ENCODE results near the gene EPHA5.

The EPHA5 gene

GRCh38 chr4:65521666-65522065, 148.6 kb downstream of the EPHA5 start:
- H3K9me3 Mint-ChIP-seq = peaks cover 6% of the 10 kb centered on the region
- H3K27ac Mint-ChIP-seq (ENCODE audit: low read depth) = no peak overlapping the region
- ATAC-seq (replicated peaks; ENCODE audit: extremely low read depth, poor library complexity, severe bottlenecking) (no peak), DNase-seq (ENCODE audit: low spot score in 2 of 2) (no peak)
- no peaks in the 10 kb centered on the region for H3K27me3 Mint-ChIP-seq
- H3K36me3 Mint-ChIP-seq (ENCODE audit: insufficient read depth) = no peaks in the 10 kb centered on the region
- H3K4me1 Mint-ChIP-seq = no peaks in the 10 kb centered on the region
- no peak overlapping the region for H3K4me3 Mint-ChIP-seq

GRCh38 chr4:65515646-65516045, 154.6 kb downstream of the EPHA5 start:
- Mint-ChIP-seq H3K9me3 (peaks cover 19% of the 10 kb centered on the region), H3K4me1 (no peaks in the 10 kb centered on the region), H3K27me3 (no peaks in the 10 kb centered on the region), H3K4me3 (no peak overlapping the region), H3K27ac (ENCODE audit: low read depth) (no peak overlapping the region), H3K36me3 (ENCODE audit: insufficient read depth) (no peaks in the 10 kb centered on the region)
- ATAC-seq (replicated peaks; ENCODE audit: extremely low read depth, poor library complexity, severe bottlenecking) = no peak
- DNase-seq (ENCODE audit: low spot score in 2 of 2) = no peak

GRCh38 chr4:65510976-65511375, 159.3 kb downstream of the EPHA5 start:
- Mint-ChIP-seq H3K4me3 (no peak overlapping the region), H3K27me3 (no peaks in the 10 kb centered on the region), H3K27ac (ENCODE audit: low read depth) (no peak overlapping the region), H3K36me3 (ENCODE audit: insufficient read depth) (no peaks in the 10 kb centered on the region), H3K9me3 (peaks cover 14% of the 10 kb centered on the region), H3K4me1 (no peaks in the 10 kb centered on the region)
- ATAC-seq (replicated peaks; ENCODE audit: extremely low read depth, poor library complexity, severe bottlenecking) (no peak), DNase-seq (ENCODE audit: low spot score in 2 of 2) (no peak)

- Mint-ChIP-seq H3K36me3 (ENCODE audit: insufficient read depth) (no peaks in the 10 kb centered on the region), H3K9me3 (no peaks in the 10 kb centered on the region), H3K4me3 (no peak overlapping the region), H3K27me3 (no peaks in the 10 kb centered on the region), H3K4me1 (no peaks in the 10 kb centered on the region), H3K27ac (ENCODE audit: low read depth) (no peak overlapping the region)
- ATAC-seq (replicated peaks; ENCODE audit: extremely low read depth, poor library complexity, severe bottlenecking) = no peak
- DNase-seq (ENCODE audit: low spot score in 2 of 2) = no peak
Measured at GRCh38 chr4:65508168-65508567, 162.1 kb downstream of the EPHA5 start.

- H3K4me3 Mint-ChIP-seq = no peak overlapping the region
- no peak for ATAC-seq (replicated peaks; ENCODE audit: extremely low read depth, poor library complexity, severe bottlenecking)
Measured at GRCh38 chr4:65502131-65502701, 168.1 kb downstream of the EPHA5 start.

GRCh38 chr4:65498606-65499005, 171.7 kb downstream of the EPHA5 start:
- Mint-ChIP-seq H3K36me3 (ENCODE audit: insufficient read depth) (no peaks in the 10 kb centered on the region), H3K27me3 (no peaks in the 10 kb centered on the region), H3K4me1 (no peaks in the 10 kb centered on the region), H3K27ac (ENCODE audit: low read depth) (no peak overlapping the region), H3K9me3 (peaks cover 20% of the 10 kb centered on the region), H3K4me3 (no peak overlapping the region)
- no peak for ATAC-seq (replicated peaks; ENCODE audit: extremely low read depth, poor library complexity, severe bottlenecking)
- DNase-seq (ENCODE audit: low spot score in 2 of 2) = no peak

More at GRCh38 chr4:65502131-65502701, 168.1 kb downstream of the EPHA5 start:
- Mint-ChIP-seq H3K9me3 (peaks cover 14% of the 10 kb centered on the region), H3K4me1 (no peaks in the 10 kb centered on the region), H3K27me3 (no peaks in the 10 kb centered on the region), H3K27ac (ENCODE audit: low read depth) (no peak overlapping the region), H3K36me3 (ENCODE audit: insufficient read depth) (no peaks in the 10 kb centered on the region)
- DNase-seq (ENCODE audit: low spot score in 2 of 2) = no peak

GRCh38 chr4:65495439-65495838, 174.8 kb downstream of the EPHA5 start:
- peaks cover 15% of the 10 kb centered on the region for H3K9me3 Mint-ChIP-seq
- H3K36me3 Mint-ChIP-seq (ENCODE audit: insufficient read depth) = no peaks in the 10 kb centered on the region
- H3K4me1 Mint-ChIP-seq = no peaks in the 10 kb centered on the region
- no peak overlapping the region for H3K4me3 Mint-ChIP-seq
- no peaks in the 10 kb centered on the region for H3K27me3 Mint-ChIP-seq
- H3K27ac Mint-ChIP-seq (ENCODE audit: low read depth) = no peak overlapping the region
- no peak for DNase-seq (ENCODE audit: low spot score in 2 of 2)
- no peak for ATAC-seq (replicated peaks; ENCODE audit: extremely low read depth, poor library complexity, severe bottlenecking)

- no peak overlapping the region for H3K4me3 Mint-ChIP-seq
- no peaks in the 10 kb centered on the region for H3K4me1 Mint-ChIP-seq
- DNase-seq (ENCODE audit: low spot score in 2 of 2) = no peak
Measured at GRCh38 chr4:65482410-65482809, 187.9 kb downstream of the EPHA5 start.

GRCh38 chr4:65472531-65472930, 197.8 kb downstream of the EPHA5 start:
- Mint-ChIP-seq H3K4me3 (no peak overlapping the region), H3K9me3 (peaks cover 17% of the 10 kb centered on the region), H3K27me3 (no peaks in the 10 kb centered on the region), H3K36me3 (ENCODE audit: insufficient read depth) (no peaks in the 10 kb centered on the region), H3K27ac (ENCODE audit: low read depth) (no peak overlapping the region), H3K4me1 (no peaks in the 10 kb centered on the region)
- no peak for ATAC-seq (replicated peaks; ENCODE audit: extremely low read depth, poor library complexity, severe bottlenecking)
- no peak for DNase-seq (ENCODE audit: low spot score in 2 of 2)

More at GRCh38 chr4:65482410-65482809, 187.9 kb downstream of the EPHA5 start:
- ATAC-seq (replicated peaks; ENCODE audit: extremely low read depth, poor library complexity, severe bottlenecking) = no peak
- no peak overlapping the region for H3K27ac Mint-ChIP-seq (ENCODE audit: low read depth)
- peaks cover 16% of the 10 kb centered on the region for H3K9me3 Mint-ChIP-seq
- H3K36me3 Mint-ChIP-seq (ENCODE audit: insufficient read depth) = no peaks in the 10 kb centered on the region
- no peaks in the 10 kb centered on the region for H3K27me3 Mint-ChIP-seq

- no peak for DNase-seq (ENCODE audit: low spot score in 2 of 2)
- H3K4me3 Mint-ChIP-seq = no peak overlapping the region
- no peaks in the 10 kb centered on the region for H3K4me1 Mint-ChIP-seq
- peaks cover 15% of the 10 kb centered on the region for H3K9me3 Mint-ChIP-seq
- H3K27ac Mint-ChIP-seq (ENCODE audit: low read depth) = no peak overlapping the region
- ATAC-seq (replicated peaks; ENCODE audit: extremely low read depth, poor library complexity, severe bottlenecking) = no peak
- H3K36me3 Mint-ChIP-seq (ENCODE audit: insufficient read depth) = no peaks in the 10 kb centered on the region
- no peaks in the 10 kb centered on the region for H3K27me3 Mint-ChIP-seq
Measured at GRCh38 chr4:65467068-65467680, 203.1 kb downstream of the EPHA5 start.

GRCh38 chr4:65461781-65462180, 208.5 kb downstream of the EPHA5 start:
- ATAC-seq (replicated peaks; ENCODE audit: extremely low read depth, poor library complexity, severe bottlenecking) (no peak), DNase-seq (ENCODE audit: low spot score in 2 of 2) (no peak)
- Mint-ChIP-seq H3K4me1 (no peaks in the 10 kb centered on the region), H3K36me3 (ENCODE audit: insufficient read depth) (no peaks in the 10 kb centered on the region), H3K4me3 (no peak overlapping the region), H3K9me3 (peaks cover 17% of the 10 kb centered on the region), H3K27me3 (no peaks in the 10 kb centered on the region), H3K27ac (ENCODE audit: low read depth) (no peak overlapping the region)

GRCh38 chr4:65457011-65457410, 213.3 kb downstream of the EPHA5 start:
- no peak for ATAC-seq (replicated peaks; ENCODE audit: extremely low read depth, poor library complexity, severe bottlenecking)
- no peak for DNase-seq (ENCODE audit: low spot score in 2 of 2)
- Mint-ChIP-seq H3K27ac (ENCODE audit: low read depth) (no peak overlapping the region), H3K9me3 (peaks cover 6% of the 10 kb centered on the region), H3K27me3 (no peaks in the 10 kb centered on the region), H3K4me3 (no peak overlapping the region), H3K36me3 (ENCODE audit: insufficient read depth) (no peaks in the 10 kb centered on the region), H3K4me1 (no peaks in the 10 kb centered on the region)

- no peak overlapping the region for H3K27ac Mint-ChIP-seq (ENCODE audit: low read depth)
- no peaks in the 10 kb centered on the region for H3K4me1 Mint-ChIP-seq
- peaks cover 6% of the 10 kb centered on the region for H3K9me3 Mint-ChIP-seq
- DNase-seq (ENCODE audit: low spot score in 2 of 2) = no peak
- H3K27me3 Mint-ChIP-seq = no peaks in the 10 kb centered on the region
- ATAC-seq (replicated peaks; ENCODE audit: extremely low read depth, poor library complexity, severe bottlenecking) = no peak
- no peak overlapping the region for H3K4me3 Mint-ChIP-seq
- H3K36me3 Mint-ChIP-seq (ENCODE audit: insufficient read depth) = no peaks in the 10 kb centered on the region
Measured at GRCh38 chr4:65456579-65456978, 213.7 kb downstream of the EPHA5 start.
